ENCODE measurements around the gene SPCS3.

The SPCS3 gene

GRCh38 chr4:176380352-176381157 lies 60.8 kb downstream of the SPCS3 start:
- TF ChIP-seq, protein P1, sequence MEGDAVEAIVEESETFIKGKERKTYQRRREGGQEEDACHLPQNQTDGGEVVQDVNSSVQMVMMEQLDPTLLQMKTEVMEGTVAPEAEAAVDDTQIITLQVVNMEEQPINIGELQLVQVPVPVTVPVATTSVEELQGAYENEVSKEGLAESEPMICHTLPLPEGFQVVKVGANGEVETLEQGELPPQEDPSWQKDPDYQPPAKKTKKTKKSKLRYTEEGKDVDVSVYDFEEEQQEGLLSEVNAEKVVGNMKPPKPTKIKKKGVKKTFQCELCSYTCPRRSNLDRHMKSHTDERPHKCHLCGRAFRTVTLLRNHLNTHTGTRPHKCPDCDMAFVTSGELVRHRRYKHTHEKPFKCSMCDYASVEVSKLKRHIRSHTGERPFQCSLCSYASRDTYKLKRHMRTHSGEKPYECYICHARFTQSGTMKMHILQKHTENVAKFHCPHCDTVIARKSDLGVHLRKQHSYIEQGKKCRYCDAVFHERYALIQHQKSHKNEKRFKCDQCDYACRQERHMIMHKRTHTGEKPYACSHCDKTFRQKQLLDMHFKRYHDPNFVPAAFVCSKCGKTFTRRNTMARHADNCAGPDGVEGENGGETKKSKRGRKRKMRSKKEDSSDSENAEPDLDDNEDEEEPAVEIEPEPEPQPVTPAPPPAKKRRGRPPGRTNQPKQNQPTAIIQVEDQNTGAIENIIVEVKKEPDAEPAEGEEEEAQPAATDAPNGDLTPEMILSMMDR (IDR thresholded peaks at IDR 0.05; ENCODE audit: borderline replicate concordance, insufficient read depth, low read depth, low read length): no peak
- no peak overlapping the region for H3K4me3 ChIP-seq (ENCODE audit: low read depth, low read length)

Data from GM12875 (cell line).